ENCODE measurements around the gene SLC17A2.

The SLC17A2 gene

DNA sequence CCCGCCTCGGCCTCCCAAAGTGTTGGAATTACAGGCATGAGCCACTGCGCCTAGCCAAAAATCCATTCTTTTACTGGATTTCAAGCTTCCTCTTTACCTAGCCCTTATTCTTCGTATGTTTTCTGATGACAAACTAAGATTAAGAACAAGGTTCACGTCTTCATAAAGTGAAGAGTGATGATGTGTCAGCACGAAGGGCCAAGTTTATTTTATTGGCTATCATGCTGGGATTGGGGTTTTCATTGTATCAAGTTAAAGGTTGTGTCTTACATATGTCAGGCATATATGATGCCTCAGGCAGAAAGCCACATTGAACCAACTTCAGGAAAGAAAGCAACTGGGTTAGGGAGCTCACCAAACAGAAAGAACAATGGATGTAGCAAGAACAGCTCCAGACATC is 36.7 kb downstream of the SLC17A2 start:
- DNase-seq (ENCODE audit: low read depth, low spot score), result no peak
- Histone ChIP-seq H3K27me3 (ENCODE audit: insufficient read depth, insufficient read length) (no peaks in the 10 kb centered on the region), H3K9ac (ENCODE audit: insufficient read length, low read depth) (no peak overlapping the region), H3K4me1 (ENCODE audit: insufficient read depth, insufficient read length) (no peaks in the 10 kb centered on the region), H3K9me3 (ENCODE audit: insufficient read depth, low read length) (no peaks in the 10 kb centered on the region), H3K36me3 (ENCODE audit: insufficient read depth, insufficient read length, low read length) (no peaks in the 10 kb centered on the region), H3K4me3 (ENCODE audit: insufficient read length, low read depth) (no peak overlapping the region)
- TF ChIP-seq YY1 (IDR thresholded peaks at IDR 0.05; ENCODE audit: insufficient read depth, insufficient read length) (no peak), SUZ12 (IDR thresholded peaks at IDR 0.05; ENCODE audit: extremely low read depth, insufficient read depth, insufficient read length) (no peak), ZNF274 (IDR thresholded peaks at IDR 0.05; ENCODE audit: low read depth, low read length) (no peak)

DNA sequence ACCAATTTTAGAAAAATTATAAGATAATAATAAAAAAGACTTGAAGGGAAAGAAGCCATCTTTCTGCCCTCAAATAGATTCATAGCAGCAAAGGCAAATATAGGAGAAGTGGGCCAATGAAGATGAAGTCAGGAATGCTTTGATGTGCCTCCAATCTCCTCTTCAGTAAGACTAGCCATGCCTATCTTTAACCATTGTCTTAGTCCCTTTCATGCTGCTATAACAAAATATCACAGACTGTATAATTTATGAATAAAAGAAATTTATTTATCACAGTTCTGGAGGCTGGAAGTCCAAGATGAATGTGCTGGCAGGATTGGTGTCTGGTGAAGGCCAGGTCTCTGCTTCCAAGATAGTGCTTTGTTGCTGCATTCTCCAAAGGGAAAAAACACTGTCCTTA is 37.6 kb downstream of the SLC17A2 start:
- no peak overlapping the region for H3K4me3 ChIP-seq (ENCODE audit: insufficient read length, low read depth)
- no peak overlapping the region for H3K9ac ChIP-seq (ENCODE audit: insufficient read length, low read depth)
- no peak for DNase-seq (ENCODE audit: low read depth, low spot score)
- TF ChIP-seq SUZ12 (IDR thresholded peaks at IDR 0.05; ENCODE audit: extremely low read depth, insufficient read depth, insufficient read length) (no peak), YY1 (IDR thresholded peaks at IDR 0.05; ENCODE audit: insufficient read depth, insufficient read length) (no peak), ZNF274 (IDR thresholded peaks at IDR 0.05; ENCODE audit: low read depth, low read length) (no peak)
- H3K4me1 ChIP-seq (ENCODE audit: insufficient read depth, insufficient read length), result no peaks in the 10 kb centered on the region
- H3K27me3 ChIP-seq (ENCODE audit: insufficient read depth, insufficient read length), result no peaks in the 10 kb centered on the region
- H3K9me3 ChIP-seq (ENCODE audit: insufficient read depth, low read length), result no peaks in the 10 kb centered on the region
- no peaks in the 10 kb centered on the region for H3K36me3 ChIP-seq (ENCODE audit: insufficient read depth, insufficient read length, low read length)

DNA sequence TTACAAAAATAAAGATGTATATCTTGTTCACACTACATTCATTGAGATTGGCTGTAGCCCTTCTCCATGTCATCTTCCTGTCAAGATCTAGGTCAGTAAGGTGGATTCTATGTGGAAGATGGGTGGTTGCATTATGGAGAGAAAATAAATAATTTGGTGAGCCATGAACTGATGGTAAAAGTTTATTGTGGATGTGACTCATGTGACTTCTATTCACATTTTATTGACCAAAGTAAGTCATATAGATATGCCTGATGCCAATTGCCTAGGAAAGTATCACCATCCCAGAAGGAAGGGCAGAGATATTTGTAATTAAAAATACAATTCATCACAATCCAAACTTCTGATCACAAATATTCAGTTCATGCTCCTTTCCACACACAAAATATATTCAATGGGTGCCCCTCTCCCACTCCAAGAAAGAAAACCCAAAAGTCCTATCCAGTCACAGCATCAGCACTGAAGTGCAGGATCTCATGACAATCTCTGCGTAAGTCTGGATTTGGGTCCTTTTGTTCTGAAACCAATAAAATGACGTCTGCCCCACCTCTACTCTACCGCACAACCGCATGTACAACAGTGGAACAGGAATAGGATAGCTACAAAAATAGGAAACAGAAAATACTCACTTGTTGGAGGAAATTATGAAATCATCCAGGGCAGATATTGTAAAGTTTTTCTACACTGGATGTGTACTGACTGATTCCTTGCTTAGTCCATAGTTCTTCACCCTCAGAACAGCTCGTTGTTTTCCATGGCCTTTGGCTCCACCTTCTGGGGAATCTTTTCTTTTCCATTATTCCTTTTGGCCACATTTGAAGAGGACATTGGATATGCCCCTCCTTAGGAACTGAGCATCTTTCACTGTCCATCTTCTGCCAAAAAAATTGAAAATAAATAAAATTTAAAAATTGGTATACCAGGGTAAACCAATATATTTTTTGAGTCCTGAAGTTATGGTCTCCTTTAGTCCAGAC is 40.3 kb downstream of the SLC17A2 start:
- TF ChIP-seq YY1 (IDR thresholded peaks at IDR 0.05; ENCODE audit: insufficient read depth, insufficient read length) (no peak), SUZ12 (IDR thresholded peaks at IDR 0.05; ENCODE audit: extremely low read depth, insufficient read depth, insufficient read length) (no peak), ZNF274 (IDR thresholded peaks at IDR 0.05; ENCODE audit: low read depth, low read length) (no peak)
- DNase-seq (ENCODE audit: low read depth, low spot score), result no peak
- Histone ChIP-seq H3K9ac (ENCODE audit: insufficient read length, low read depth) (no peak overlapping the region), H3K4me3 (ENCODE audit: insufficient read length, low read depth) (no peak overlapping the region), H3K9me3 (ENCODE audit: insufficient read depth, low read length) (no peaks in the 10 kb centered on the region), H3K36me3 (ENCODE audit: insufficient read depth, insufficient read length, low read length) (no peaks in the 10 kb centered on the region), H3K4me1 (ENCODE audit: insufficient read depth, insufficient read length) (no peaks in the 10 kb centered on the region), H3K27me3 (ENCODE audit: insufficient read depth, insufficient read length) (no peaks in the 10 kb centered on the region)

DNA sequence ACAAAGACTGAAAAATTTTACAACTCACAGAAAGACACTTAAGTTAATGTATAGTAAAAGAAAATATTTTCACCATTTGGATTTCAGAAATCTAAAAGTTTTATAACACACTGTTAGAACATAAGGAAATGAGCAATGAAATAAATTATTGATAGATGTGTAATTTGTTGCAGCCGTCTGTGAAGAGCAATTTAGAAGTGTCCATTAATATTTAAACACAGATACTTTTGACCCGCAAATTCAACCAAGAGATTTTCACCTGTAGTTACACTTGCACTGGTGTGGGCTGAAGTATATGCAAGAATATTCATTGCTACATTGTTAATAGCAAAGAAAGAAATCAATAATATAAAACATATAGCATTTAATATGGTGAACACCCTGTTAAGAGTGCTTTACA is 41.9 kb downstream of the SLC17A2 start:
- H3K36me3 ChIP-seq (ENCODE audit: insufficient read depth, insufficient read length, low read length), result no peaks in the 10 kb centered on the region
- H3K4me1 ChIP-seq (ENCODE audit: insufficient read depth, insufficient read length), result no peaks in the 10 kb centered on the region
- no peak overlapping the region for H3K9ac ChIP-seq (ENCODE audit: insufficient read length, low read depth)
- H3K27me3 ChIP-seq (ENCODE audit: insufficient read depth, insufficient read length), result no peaks in the 10 kb centered on the region
- H3K4me3 ChIP-seq (ENCODE audit: insufficient read length, low read depth), result no peak overlapping the region
- no peak for TF ChIP-seq YY1 (IDR thresholded peaks at IDR 0.05; ENCODE audit: insufficient read depth, insufficient read length)
- no peak for TF ChIP-seq SUZ12 (IDR thresholded peaks at IDR 0.05; ENCODE audit: extremely low read depth, insufficient read depth, insufficient read length)
- TF ChIP-seq ZNF274 (IDR thresholded peaks at IDR 0.05; ENCODE audit: low read depth, low read length), result no peak
- DNase-seq (ENCODE audit: low read depth, low spot score), result no peak
- H3K9me3 ChIP-seq (ENCODE audit: insufficient read depth, low read length), result no peaks in the 10 kb centered on the region

DNA sequence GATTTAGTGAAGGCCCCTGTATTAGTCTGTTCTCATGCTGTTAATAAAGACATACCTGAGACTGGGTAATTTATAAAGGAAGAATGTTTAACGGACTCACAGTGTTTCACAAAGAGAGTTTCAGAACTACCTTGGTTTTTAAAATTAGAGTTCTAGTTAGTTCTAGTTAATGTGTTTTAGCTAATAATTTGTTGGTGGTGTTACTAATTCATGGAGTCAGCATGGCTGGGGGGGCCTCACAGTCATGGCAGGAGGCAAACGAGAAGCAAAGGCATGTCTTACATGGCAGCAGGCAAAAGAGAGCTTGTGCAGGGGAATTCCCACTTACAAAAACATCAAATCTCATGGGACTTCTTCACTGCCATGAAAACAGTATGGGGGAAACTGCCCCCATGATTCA is 44.4 kb downstream of the SLC17A2 start:
- no peaks in the 10 kb centered on the region for H3K27me3 ChIP-seq (ENCODE audit: insufficient read depth, insufficient read length)
- no peak for DNase-seq (ENCODE audit: low read depth, low spot score)
- no peak overlapping the region for H3K4me3 ChIP-seq (ENCODE audit: insufficient read length, low read depth)
- H3K4me1 ChIP-seq (ENCODE audit: insufficient read depth, insufficient read length), result no peaks in the 10 kb centered on the region
- H3K36me3 ChIP-seq (ENCODE audit: insufficient read depth, insufficient read length, low read length), result no peaks in the 10 kb centered on the region
- TF ChIP-seq ZNF274 (IDR thresholded peaks at IDR 0.05; ENCODE audit: low read depth, low read length), result no peak
- TF ChIP-seq SUZ12 (IDR thresholded peaks at IDR 0.05; ENCODE audit: extremely low read depth, insufficient read depth, insufficient read length), result no peak
- TF ChIP-seq YY1 (IDR thresholded peaks at IDR 0.05; ENCODE audit: insufficient read depth, insufficient read length), result no peak
- no peak overlapping the region for H3K9ac ChIP-seq (ENCODE audit: insufficient read length, low read depth)
- H3K9me3 ChIP-seq (ENCODE audit: insufficient read depth, low read length), result no peaks in the 10 kb centered on the region

DNA sequence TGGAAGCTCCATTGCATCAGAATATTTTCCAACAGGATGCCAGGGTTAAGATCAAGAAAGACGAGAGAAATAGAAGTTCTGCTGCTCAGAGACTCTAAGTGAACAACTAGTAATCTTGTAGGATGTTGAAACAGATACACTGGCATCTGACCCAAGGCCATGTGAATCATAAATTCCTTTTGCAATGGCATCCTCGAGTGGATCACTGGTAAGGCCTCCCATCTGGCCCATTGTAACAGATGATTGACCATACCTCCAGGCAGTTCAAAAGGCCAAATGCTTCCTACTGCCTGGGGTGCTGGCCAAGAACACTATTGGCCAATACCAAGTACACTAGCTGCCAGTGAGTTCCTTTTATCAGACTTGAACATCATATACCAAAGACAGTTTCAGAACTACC is 46.5 kb downstream of the SLC17A2 start:
- Histone ChIP-seq H3K36me3 (ENCODE audit: insufficient read depth, insufficient read length, low read length) (no peaks in the 10 kb centered on the region), H3K9ac (ENCODE audit: insufficient read length, low read depth) (no peak overlapping the region), H3K9me3 (ENCODE audit: insufficient read depth, low read length) (no peaks in the 10 kb centered on the region), H3K4me3 (ENCODE audit: insufficient read length, low read depth) (no peak overlapping the region), H3K27me3 (ENCODE audit: insufficient read depth, insufficient read length) (no peaks in the 10 kb centered on the region), H3K4me1 (ENCODE audit: insufficient read depth, insufficient read length) (no peaks in the 10 kb centered on the region)
- TF ChIP-seq SUZ12 (IDR thresholded peaks at IDR 0.05; ENCODE audit: extremely low read depth, insufficient read depth, insufficient read length) (no peak), ZNF274 (IDR thresholded peaks at IDR 0.05; ENCODE audit: low read depth, low read length) (no peak), YY1 (IDR thresholded peaks at IDR 0.05; ENCODE audit: insufficient read depth, insufficient read length) (no peak)
- DNase-seq (ENCODE audit: low read depth, low spot score), result no peak

DNA sequence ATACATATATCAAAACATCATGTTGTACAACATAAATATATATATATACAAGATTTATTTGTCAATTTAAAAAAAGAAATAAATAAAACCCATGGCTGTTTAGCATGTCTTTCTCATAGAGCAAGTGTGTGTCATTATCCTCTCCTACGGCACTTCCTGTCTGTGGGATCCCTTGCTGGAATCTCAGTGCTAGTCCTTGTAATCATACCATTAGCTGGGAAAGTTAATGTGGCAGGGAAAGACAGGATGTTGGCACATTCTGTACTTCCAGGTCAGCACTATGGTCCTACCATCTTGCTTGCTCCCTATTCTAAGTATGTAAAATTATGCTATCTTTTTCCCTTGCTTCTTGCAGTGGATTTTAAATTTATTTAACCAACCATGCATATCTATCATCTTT is 47.0 kb downstream of the SLC17A2 start:
- Histone ChIP-seq H3K27me3 (ENCODE audit: insufficient read depth, insufficient read length) (no peaks in the 10 kb centered on the region), H3K9me3 (ENCODE audit: insufficient read depth, low read length) (no peaks in the 10 kb centered on the region), H3K9ac (ENCODE audit: insufficient read length, low read depth) (no peak overlapping the region), H3K4me3 (ENCODE audit: insufficient read length, low read depth) (no peak overlapping the region), H3K4me1 (ENCODE audit: insufficient read depth, insufficient read length) (no peaks in the 10 kb centered on the region), H3K36me3 (ENCODE audit: insufficient read depth, insufficient read length, low read length) (no peaks in the 10 kb centered on the region)
- no peak for TF ChIP-seq YY1 (IDR thresholded peaks at IDR 0.05; ENCODE audit: insufficient read depth, insufficient read length)
- TF ChIP-seq SUZ12 (IDR thresholded peaks at IDR 0.05; ENCODE audit: extremely low read depth, insufficient read depth, insufficient read length), result no peak
- TF ChIP-seq ZNF274 (IDR thresholded peaks at IDR 0.05; ENCODE audit: low read depth, low read length), result no peak
- DNase-seq (ENCODE audit: low read depth, low spot score), result no peak
